ENCODE data around the gene JAZF1. TPM values are rescaled to one million over a fixed set of nuclear protein-coding genes. Genes with fewer than 3 reads are reported as not detected.

JAZF1 gene
- total and polyA plus RNA-seq, 2 of the 4 experiments (the other 2 are of a cell fraction), result 8.4 to 10.5 TPM

DNA sequence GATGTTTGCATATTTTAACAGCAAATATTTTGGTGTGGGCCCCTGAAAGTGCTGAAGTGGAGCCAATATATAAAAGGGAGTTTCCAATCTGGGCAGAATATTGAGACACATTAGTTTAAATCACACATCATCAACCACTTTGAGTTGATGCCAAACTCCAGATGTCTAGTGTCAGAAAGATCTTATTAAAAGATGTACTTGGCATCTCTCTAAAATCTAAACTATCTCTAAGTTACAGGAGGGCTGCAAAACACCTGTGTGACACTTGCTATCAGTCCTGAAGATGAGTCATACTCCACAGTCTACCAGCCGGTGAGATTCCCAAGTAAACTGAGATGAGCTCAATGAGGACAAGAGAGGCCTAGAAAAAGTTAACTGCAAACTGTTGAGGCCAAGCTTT, 11.4 kb downstream of the JAZF1 start:
- Histone ChIP-seq H3K9me1 (ENCODE audit: insufficient read depth, low read length) (peaks cover 16% of the 10 kb centered on the region), H3K4me2 (ENCODE audit: low read depth, low read length) (no peak overlapping the region), H4K20me1 (ENCODE audit: insufficient read depth, low read length) (peaks cover 2% of the 10 kb centered on the region; the same call in 1 of the 2 replicates), H3K4ac (ENCODE audit: low read depth, low read length) (no peak overlapping the region; the same call in 1 of the 2 replicates), H2BK20ac (ENCODE audit: low read depth, low read length) (0 out of 2 replicates have a peak overlapping the region, but pooled peaks have one; percentile 2), H3K9ac (ENCODE audit: low read depth, low read length) (no peak overlapping the region), H2BK120ac (ENCODE audit: low read depth, low read length) (peak overlapping the region; percentile 10; the same call in 1 of the 2 replicates), H3K36me3 (ENCODE audit: control insufficient read depth, insufficient read depth, low read length) (no peaks in the 10 kb centered on the region; the same call in 1 of the 2 replicates), H2AK5ac (ENCODE audit: low read depth, low read length) (no peak overlapping the region), H4K91ac (ENCODE audit: insufficient read depth, low read depth, low read length) (no peak overlapping the region), H3K56ac (ENCODE audit: extremely low read depth, insufficient read depth, low read length) (no peak overlapping the region), H2BK5ac (ENCODE audit: low read depth, low read length, poor library complexity, severe bottlenecking) (peak overlapping the region; percentile 31), H2AFZ (replicated peaks; ENCODE audit: low read length, poor library complexity) (no peak overlapping the region), H4K8ac (ENCODE audit: low read depth in 2 of 2, low read length in 2 of 2) (no peak overlapping the region; a peak in 1 of 4 replicates), H3K27me3 (ENCODE audit: control insufficient read depth, insufficient read depth, low read length) (no peaks in the 10 kb centered on the region), H4K5ac (ENCODE audit: low read depth, low read length) (no peak overlapping the region), H3K4me3 (ENCODE audit: insufficient read depth, low read depth, low read length) (no peak overlapping the region), H3K14ac (replicated peaks; ENCODE audit: low read depth, low read length) (peak overlapping the region; percentile 51; the same call in 1 of the 2 replicates), H2BK15ac (ENCODE audit: low read depth, low read length) (no peak overlapping the region), H3K9me3 (ENCODE audit: control insufficient read depth, insufficient read depth, low read length) (no peaks in the 10 kb centered on the region), H3K27ac (ENCODE audit: insufficient read depth, low read length) (no peak overlapping the region), H3K4me1 (ENCODE audit: control insufficient read depth, insufficient read depth, low read length) (peaks cover 25% of the 10 kb centered on the region), H3K18ac (ENCODE audit: low read depth, low read length) (no peak overlapping the region), H3K23ac (ENCODE audit: low read depth, low read length) (no peak overlapping the region), H3K79me1 (ENCODE audit: low read depth in 1 of 2, low read length in 2 of 2) (peaks cover 26 to 70% of the 10 kb centered on the region in 2 experiments), H2AK9ac (replicated peaks; ENCODE audit: low read depth, low read length, poor library complexity) (no peak overlapping the region)
- CTCF ChIA-PET, result no interaction called here
- WGBS, 2 experiments (ENCODE audit: extremely low coverage in 2 of 2, insufficient read length in 1 of 2), result no CpG with 5 or more reads among the region's 1 CpG
- DNase-seq (peak; percentile 73), ATAC-seq (ENCODE audit: low read depth) (no peak)
- dilution Hi-C loops (cut with HindIII; ENCODE audit: low sequenced_read_pairs, unreplicated experiment), result no loop called here
- BruUV-seq (replicated peaks), result no TSS peak
- intact Hi-C loops (cut with micrococcal nuclease), result loop anchor here (5.0 kb wide), 1 partner anchor 1967 kb away; the partner anchor contains the start of genes CBX3 and HNRNPA2B1
- TF ChIP-seq FOS (IDR thresholded peaks at IDR 0.05; ENCODE audit: low read depth, low read length), result peak; percentile 64; the same call in 1 of the 2 replicates
- TF ChIP-seq, protein P1, sequence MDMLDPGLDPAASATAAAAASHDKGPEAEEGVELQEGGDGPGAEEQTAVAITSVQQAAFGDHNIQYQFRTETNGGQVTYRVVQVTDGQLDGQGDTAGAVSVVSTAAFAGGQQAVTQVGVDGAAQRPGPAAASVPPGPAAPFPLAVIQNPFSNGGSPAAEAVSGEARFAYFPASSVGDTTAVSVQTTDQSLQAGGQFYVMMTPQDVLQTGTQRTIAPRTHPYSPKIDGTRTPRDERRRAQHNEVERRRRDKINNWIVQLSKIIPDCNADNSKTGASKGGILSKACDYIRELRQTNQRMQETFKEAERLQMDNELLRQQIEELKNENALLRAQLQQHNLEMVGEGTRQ (IDR thresholded peaks at IDR 0.05; ENCODE audit: low read depth, low read length), result no peak
- in situ Hi-C loops (cut with MboI; ENCODE audit: low sequenced_read_pairs), result no loop called here
- POLR2A ChIA-PET (ENCODE audit: unreplicated experiment), result no interaction called here

Data from IMR-90 (cell line).